Panc1 (cell line): ENCODE data around the gene MINK1. TPM values are rescaled to one million over a fixed set of nuclear protein-coding genes. Genes with fewer than 3 reads are reported as not detected.
A peak's percentile ranks its signal among the peaks of the same experiment; 100 is the strongest.

Experiments used
- ATAC-seq: fragments of 200-7000 bp; cut with Tn5 transposase; 2 replicates; pipeline ENCODE4 v1.9.1; 2020; ENCODE audit warnings: mild to moderate bottlenecking, moderate library complexity
- BruUV-seq: library from RNA; stranded (reverse); fragments of 400-500 nt; replicated peaks from 2 replicates; lab custom pipeline; 2021; lab: Mats Ljungman, UMichigan
- CTCF ChIA-PET: fragments of 300-600 bp; sonication (Branson Sonifier 250); formaldehyde crosslinking; loops from one replicate; lab custom pipeline; 2022; ENCODE audit warnings: antibody characterized with exemption; lab: Charles Lee
- POLR2A ChIA-PET: fragments of 300-600 bp; sonication (Branson Sonifier 250); formaldehyde crosslinking; loops from one replicate; lab custom pipeline; 2022; ENCODE audit warnings: antibody characterized with exemption; lab: Charles Lee
- DNase-seq: peaks from one replicate; pipeline ENCODE4 v3.0.0-alpha.2; 2010; ENCODE audit warnings: low read depth, low spot score
- H3K27ac ChIP-seq: 2 replicates; pipeline ENCODE4 v1.5.1; 2011; ENCODE audit warnings: mild to moderate bottlenecking, low read length, inconsistent platforms
- H3K27me3 ChIP-seq: fragments of 200-500 bp; sonication (Bioruptor generic); 2 replicates; pipeline ENCODE4 v1.6.0; 2014; ENCODE audit warnings: low read length, inconsistent platforms; ENCODE audit not compliant: control insufficient read depth, insufficient read depth
- H3K36me3 ChIP-seq: fragments of 200-500 bp; sonication (Bioruptor generic); 2 replicates; pipeline ENCODE4 v1.5.1; 2014; ENCODE audit warnings: inconsistent platforms, mild to moderate bottlenecking, low read length, moderate library complexity; ENCODE audit not compliant: control insufficient read depth, insufficient read depth
- H3K4me1 ChIP-seq: 2 replicates; pipeline ENCODE4 v1.5.1; 2011; ENCODE audit warnings: inconsistent platforms, mild to moderate bottlenecking, low read length, moderate library complexity; ENCODE audit not compliant: control insufficient read depth, insufficient read depth
- H3K4me3 ChIP-seq, 2 experiments: 2 replicates each; pipeline ENCODE4 v1.5.1; 2011 to 2012; ENCODE audit warnings: low read depth in 2 of 2, low read length in 2 of 2, mild to moderate bottlenecking in 2 of 2, inconsistent platforms in 1 of 2, moderate library complexity in 1 of 2
- H3K9me3 ChIP-seq: fragments of 200-500 bp; sonication (Bioruptor generic); 2 replicates; pipeline ENCODE4 v1.5.1; 2014; ENCODE audit warnings: low read depth, mild to moderate bottlenecking, inconsistent platforms, low read length, moderate library complexity; ENCODE audit not compliant: control insufficient read depth, insufficient read depth
- POLR2AphosphoS5 ChIP-seq: IDR thresholded peaks from 2 replicates; pipeline ENCODE4 v1.6.1; 2012; ENCODE audit warnings: mild to moderate bottlenecking, low read depth, low read length, moderate library complexity
- REST ChIP-seq, 2 experiments: IDR thresholded peaks; 2 replicates each; pipeline ENCODE4 v1.6.1; 2011 to 2012; ENCODE audit warnings: low read depth in 2 of 2, control low read depth in 1 of 2, low read length in 1 of 2, mild to moderate bottlenecking in 1 of 2, moderate library complexity in 1 of 2; ENCODE audit not compliant: insufficient read depth in 1 of 2
- SIN3A ChIP-seq: IDR thresholded peaks from 2 replicates; pipeline ENCODE4 v1.6.1; 2012; ENCODE audit warnings: low read depth, mild to moderate bottlenecking, low read length, moderate library complexity, borderline replicate concordance; ENCODE audit not compliant: insufficient read depth
- TCF7L2 ChIP-seq: IDR thresholded peaks from 2 replicates; pipeline ENCODE4 v1.6.1; 2011; ENCODE audit warnings: mild to moderate bottlenecking, low read depth, low read length, inconsistent platforms
- in situ Hi-C: cut with HindIII; loops from 2 replicates; pipeline ENCODE4 v1.10.0; 2016; ENCODE audit warnings: low sequenced_read_pairs, low pct_unique_long_range_greater_than_20kb
- intact Hi-C: fragments of 100-400 bp; cut with micrococcal nuclease; formaldehyde crosslinking; loops from one replicate; pipeline ENCODE4 v1.10.0; 2022; ENCODE audit not compliant: unreplicated experiment
- total RNA-seq: library from RNA; stranded (reverse); gene quantifications from one replicate; pipeline ENCODE4 v1.2.1, GENCODE V29; 2021; ENCODE audit not compliant: unreplicated experiment
- TF ChIP-seq, protein P1 (sequence below): fragments of 450-650 bp; IDR thresholded peaks from 2 replicates; pipeline ENCODE4 v1.5.1; 2017; ENCODE audit warnings: mild to moderate bottlenecking

Gene MINK1
- total RNA-seq, 1 experiment from 2014 or later, result 78.2 TPM

DNA sequence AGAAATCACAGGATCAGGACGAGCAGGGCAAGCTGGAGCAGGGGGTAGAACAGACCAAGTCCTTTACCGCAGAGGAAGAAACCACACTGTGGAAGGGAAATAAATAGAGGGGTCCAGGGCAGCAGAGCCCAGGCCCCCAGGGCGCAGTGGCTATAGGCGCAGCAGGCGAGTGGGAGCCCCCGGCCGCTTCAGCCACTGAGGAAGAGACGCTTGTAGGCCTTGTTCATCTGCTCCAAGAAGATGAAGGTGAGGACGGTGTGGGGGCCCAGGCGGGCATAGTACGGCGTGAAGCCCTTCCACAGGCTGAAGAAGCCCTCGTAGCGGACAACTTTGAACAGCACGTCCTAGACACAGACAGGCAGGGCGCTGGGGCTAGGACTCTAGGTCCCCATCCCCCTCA, 104.4 kb downstream of the MINK1 start:
- intact Hi-C loops, result no loop called here
- H3K27ac ChIP-seq, result no peak overlapping the region
- TF ChIP-seq POLR2AphosphoS5 (no peak), SIN3A (no peak)
- no peak overlapping the region for H3K4me3 ChIP-seq
- ATAC-seq (no peak), DNase-seq (no peak)
- in situ Hi-C loops, result no loop called here
- H3K27me3 ChIP-seq, result no peaks in the 10 kb centered on the region
- CTCF ChIA-PET, result no interaction called here
- H3K9me3 ChIP-seq, result no peaks in the 10 kb centered on the region
- peaks cover 9% of the 10 kb centered on the region for H3K4me1 ChIP-seq
- POLR2A ChIA-PET, result no interaction called here
- BruUV-seq, result TSS peak; percentile 31
- peaks cover 11% of the 10 kb centered on the region for H3K36me3 ChIP-seq

GRCh38 chr17:4938069-4938491, 104.9 kb downstream of the MINK1 start:
- BruUV-seq, result no TSS peak
- peaks cover 14% of the 10 kb centered on the region for H3K4me1 ChIP-seq
- H3K36me3 ChIP-seq, result peaks cover 11% of the 10 kb centered on the region
- no peak overlapping the region for H3K4me3 ChIP-seq
- no peaks in the 10 kb centered on the region for H3K27me3 ChIP-seq
- intact Hi-C loops (no loop called here), in situ Hi-C loops (no loop called here)
- ATAC-seq (no peak), DNase-seq (no peak)
- ChIA-PET POLR2A (no interaction called here), CTCF (no interaction called here)
- TF ChIP-seq, protein P1, sequence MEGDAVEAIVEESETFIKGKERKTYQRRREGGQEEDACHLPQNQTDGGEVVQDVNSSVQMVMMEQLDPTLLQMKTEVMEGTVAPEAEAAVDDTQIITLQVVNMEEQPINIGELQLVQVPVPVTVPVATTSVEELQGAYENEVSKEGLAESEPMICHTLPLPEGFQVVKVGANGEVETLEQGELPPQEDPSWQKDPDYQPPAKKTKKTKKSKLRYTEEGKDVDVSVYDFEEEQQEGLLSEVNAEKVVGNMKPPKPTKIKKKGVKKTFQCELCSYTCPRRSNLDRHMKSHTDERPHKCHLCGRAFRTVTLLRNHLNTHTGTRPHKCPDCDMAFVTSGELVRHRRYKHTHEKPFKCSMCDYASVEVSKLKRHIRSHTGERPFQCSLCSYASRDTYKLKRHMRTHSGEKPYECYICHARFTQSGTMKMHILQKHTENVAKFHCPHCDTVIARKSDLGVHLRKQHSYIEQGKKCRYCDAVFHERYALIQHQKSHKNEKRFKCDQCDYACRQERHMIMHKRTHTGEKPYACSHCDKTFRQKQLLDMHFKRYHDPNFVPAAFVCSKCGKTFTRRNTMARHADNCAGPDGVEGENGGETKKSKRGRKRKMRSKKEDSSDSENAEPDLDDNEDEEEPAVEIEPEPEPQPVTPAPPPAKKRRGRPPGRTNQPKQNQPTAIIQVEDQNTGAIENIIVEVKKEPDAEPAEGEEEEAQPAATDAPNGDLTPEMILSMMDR, result no peak
- TF ChIP-seq TCF7L2 (no peak), REST (IDR thresholded peaks at IDR 0.05; ENCODE audit: insufficient read depth in 1 of 2, low read depth in 2 of 2, low read length in 1 of 2) (no peak), POLR2AphosphoS5 (no peak), SIN3A (no peak)
- no peaks in the 10 kb centered on the region for H3K9me3 ChIP-seq
- no peak overlapping the region for H3K27ac ChIP-seq

DNA sequence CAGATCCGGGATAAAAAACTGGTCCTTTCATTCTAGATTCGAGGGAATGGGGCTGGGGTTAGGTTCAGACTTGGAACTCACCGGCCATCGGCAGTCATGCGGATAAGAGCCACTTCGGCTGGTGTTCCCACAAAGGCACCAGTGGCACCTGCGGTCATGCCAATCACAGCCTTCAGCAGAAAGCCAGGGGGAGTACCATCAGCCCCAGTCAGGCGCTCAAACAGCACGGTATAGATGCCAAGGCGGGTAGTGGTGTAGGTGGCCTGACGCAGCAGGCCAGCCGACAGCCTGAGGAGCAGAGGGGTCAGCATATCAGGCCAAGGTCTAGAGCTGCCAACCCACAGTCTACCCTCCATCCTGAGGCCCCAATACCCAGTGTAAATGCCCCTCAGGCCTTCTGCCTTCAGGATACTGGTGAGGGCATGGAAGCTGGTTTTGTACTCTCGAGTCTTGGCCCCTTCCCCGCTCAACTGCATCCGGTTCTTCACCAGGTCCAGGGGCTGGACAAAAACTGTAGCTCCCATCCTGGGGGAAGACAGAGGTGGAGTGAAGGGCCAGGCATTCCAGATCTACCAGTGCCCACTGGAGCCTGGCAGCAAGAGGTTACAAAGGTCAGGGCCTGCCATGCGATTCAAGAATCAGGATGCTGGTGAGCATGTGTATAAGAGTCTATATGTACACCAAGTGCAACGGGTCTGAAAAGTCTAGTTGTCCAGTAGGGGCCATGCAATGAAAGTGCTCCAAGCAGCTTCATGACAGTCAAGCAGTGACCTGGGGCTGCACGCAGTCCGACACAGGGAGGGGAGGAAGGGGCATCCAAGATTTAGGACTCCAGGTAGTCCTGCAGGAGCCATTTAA, 105.8 kb downstream of the MINK1 start:
- Histone ChIP-seq H3K4me3 (peak overlapping the region; percentile 90 to 92), H3K27ac (peak overlapping the region; percentile 87), H3K9me3 (no peaks in the 10 kb centered on the region), H3K27me3 (no peaks in the 10 kb centered on the region), H3K36me3 (peaks cover 11% of the 10 kb centered on the region), H3K4me1 (peaks cover 16% of the 10 kb centered on the region)
- CTCF ChIA-PET, result no interaction called here
- no peak for TF ChIP-seq TCF7L2
- TF ChIP-seq REST (IDR thresholded peaks at IDR 0.05; ENCODE audit: insufficient read depth in 1 of 2, low read depth in 2 of 2, low read length in 1 of 2), result no peak
- no peak for TF ChIP-seq SIN3A
- TF ChIP-seq, protein P1, result no peak
- no peak for TF ChIP-seq POLR2AphosphoS5
- BruUV-seq, result no TSS peak
- intact Hi-C loops, result no loop called here
- POLR2A ChIA-PET, result no interaction called here
- in situ Hi-C loops, result no loop called here
- DNase-seq (no peak), ATAC-seq (no peak)
